Coronary artery (tissue), 2 donors: ENCODE measurements around the gene MBNL2.

Source experiments
- DNase-seq: peaks from one replicate; pipeline ENCODE4 v3.0.0-alpha.2; 2017; ENCODE audit warnings: low spot score
- H3K27ac ChIP-seq, 2 donors: fragments of 200-600 bp; sonication (generic); one replicate each; pipeline ENCODE4 v1.5.1; 2016 to 2019
- H3K4me3 ChIP-seq: fragments of 200-600 bp; sonication (generic); 2 replicates; pipeline ENCODE4 v1.5.1; 2016; ENCODE audit warnings: mild to moderate bottlenecking, moderate library complexity
- TF ChIP-seq, protein P1 (sequence below): fragments of 200-600 bp; sonication (generic); IDR thresholded peaks from one replicate; pipeline ENCODE4 v1.5.1; 2019; ENCODE audit warnings: antibody characterized with exemption

Gene MBNL2

DNA sequence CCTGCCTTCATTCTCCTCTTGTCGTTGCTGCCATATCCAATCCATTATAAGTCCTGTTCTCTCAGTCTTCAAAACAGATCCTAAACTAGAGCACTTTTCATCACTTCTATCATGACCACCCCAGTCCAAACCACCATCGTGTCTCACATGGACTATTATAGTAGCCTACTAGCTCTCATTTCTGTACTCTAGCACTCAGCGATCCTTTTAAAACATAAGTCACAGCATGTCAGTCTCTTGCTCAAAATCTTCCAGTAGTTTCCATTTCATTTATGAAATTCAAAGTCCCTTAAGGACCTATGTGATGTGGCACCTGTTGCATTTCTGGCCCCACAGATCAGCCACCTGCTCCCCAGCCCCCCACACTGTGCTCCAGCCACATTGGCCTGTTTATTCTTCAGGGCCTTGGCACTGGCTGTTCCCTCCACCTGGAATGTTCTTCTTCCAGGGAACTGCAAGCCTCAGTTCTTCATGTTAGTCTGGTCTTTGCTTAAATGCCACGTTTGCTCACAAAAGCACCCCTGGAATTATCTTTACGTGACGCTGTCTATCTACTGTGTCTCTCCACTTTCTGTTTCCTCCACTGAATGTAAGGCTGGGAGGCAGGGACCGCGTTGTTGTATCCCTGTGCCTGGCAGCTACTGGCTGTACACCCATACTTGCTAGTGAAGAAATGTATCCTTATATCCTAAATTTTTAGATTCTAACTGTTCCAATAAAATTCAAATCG is 64.3 kb downstream of the MBNL2 start:
- H3K27ac ChIP-seq, result no peak overlapping the region
- no peak overlapping the region for H3K4me3 ChIP-seq
- TF ChIP-seq, protein P1, sequence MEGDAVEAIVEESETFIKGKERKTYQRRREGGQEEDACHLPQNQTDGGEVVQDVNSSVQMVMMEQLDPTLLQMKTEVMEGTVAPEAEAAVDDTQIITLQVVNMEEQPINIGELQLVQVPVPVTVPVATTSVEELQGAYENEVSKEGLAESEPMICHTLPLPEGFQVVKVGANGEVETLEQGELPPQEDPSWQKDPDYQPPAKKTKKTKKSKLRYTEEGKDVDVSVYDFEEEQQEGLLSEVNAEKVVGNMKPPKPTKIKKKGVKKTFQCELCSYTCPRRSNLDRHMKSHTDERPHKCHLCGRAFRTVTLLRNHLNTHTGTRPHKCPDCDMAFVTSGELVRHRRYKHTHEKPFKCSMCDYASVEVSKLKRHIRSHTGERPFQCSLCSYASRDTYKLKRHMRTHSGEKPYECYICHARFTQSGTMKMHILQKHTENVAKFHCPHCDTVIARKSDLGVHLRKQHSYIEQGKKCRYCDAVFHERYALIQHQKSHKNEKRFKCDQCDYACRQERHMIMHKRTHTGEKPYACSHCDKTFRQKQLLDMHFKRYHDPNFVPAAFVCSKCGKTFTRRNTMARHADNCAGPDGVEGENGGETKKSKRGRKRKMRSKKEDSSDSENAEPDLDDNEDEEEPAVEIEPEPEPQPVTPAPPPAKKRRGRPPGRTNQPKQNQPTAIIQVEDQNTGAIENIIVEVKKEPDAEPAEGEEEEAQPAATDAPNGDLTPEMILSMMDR, result no peak
- no peak for DNase-seq

DNA sequence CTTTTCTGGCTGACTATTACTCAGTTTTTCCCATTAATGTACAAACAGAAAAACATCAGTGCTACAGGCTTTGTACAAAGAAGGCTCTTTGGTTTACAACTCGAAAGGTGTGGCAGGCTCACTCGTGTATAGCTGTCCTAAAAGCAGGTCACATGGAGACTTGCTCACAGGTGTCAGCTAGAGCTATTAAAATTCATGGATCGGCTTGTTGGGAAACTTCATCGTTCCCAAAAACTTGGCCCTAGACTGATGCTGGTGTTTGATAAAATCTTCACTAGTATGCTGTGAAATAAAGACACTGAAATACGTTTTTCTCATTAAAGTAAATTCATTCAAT is 64.9 kb downstream of the MBNL2 start:
- no peak for DNase-seq
- H3K27ac ChIP-seq, result no peak overlapping the region
- H3K4me3 ChIP-seq, result no peak overlapping the region
- TF ChIP-seq, protein P1, result no peak

DNA sequence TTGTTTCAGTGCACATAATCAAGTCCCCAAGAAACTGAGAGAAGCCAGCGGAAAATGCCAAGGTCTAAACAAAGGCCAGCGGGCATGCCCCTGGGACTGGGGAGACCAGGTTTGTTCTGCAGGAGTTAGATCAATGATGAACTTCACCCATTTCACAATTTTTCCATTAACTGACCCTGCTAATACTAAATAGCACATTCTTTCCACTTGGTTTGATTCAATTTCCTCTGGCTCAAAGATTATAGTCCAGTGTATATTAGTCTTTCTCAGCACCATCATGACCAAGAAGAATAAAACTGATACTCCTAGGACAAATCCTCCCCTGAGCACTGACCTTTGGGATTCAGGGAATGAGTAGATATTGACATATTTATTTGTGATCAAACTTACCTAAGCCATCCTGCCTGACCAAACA is 66.4 kb downstream of the MBNL2 start:
- Histone ChIP-seq H3K27ac (no peak overlapping the region), H3K4me3 (no peak overlapping the region)
- TF ChIP-seq, protein P1, result no peak
- no peak for DNase-seq

DNA sequence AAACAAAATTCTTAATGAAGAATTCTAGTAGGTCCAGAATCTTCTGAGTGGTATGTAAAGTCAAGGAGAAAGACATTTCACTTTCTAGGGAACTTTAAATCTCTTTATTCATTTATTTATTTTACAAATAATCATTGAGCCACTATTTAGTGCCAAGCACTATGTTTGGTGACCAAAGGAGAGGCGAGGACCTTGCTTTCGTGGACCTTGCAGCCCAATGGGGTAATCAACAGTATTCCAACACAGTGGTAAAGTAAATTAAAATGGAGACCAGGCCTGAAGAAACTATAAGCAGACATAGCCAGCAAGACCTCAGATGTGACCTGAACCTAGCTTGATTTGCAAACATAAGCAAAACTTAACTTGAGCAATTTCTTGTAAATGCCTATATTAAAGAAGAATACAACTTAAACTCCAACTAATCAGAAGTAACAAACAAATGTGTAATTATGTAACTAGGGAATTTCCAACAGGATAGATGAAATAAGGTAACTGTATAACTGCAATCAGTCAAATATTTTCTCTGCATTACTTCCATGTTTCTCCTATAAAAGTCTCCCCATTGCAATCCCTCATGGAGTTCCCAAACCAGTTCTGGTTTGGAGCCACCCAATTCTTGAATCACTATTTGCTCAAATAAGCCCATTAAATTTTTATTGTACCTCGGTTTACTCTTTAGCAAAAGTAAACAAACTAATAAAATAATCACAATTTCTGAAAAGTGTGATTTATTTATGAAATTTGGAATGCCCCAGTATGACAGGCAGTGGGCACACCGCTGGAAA is 67.6 kb downstream of the MBNL2 start:
- H3K27ac ChIP-seq, result no peak overlapping the region
- TF ChIP-seq, protein P1, result no peak
- no peak for DNase-seq

GRCh38 chr13:97295283-97296182 is 73.4 kb downstream of the MBNL2 start:
- TF ChIP-seq, protein P1, result no peak
- H3K27ac ChIP-seq, result peak overlapping the region in 1 of 2 donors; percentile 9
- no peak for DNase-seq
- H3K4me3 ChIP-seq, result no peak overlapping the region

More for the DNA sequence above, 67.6 kb downstream of the MBNL2 start:
- H3K4me3 ChIP-seq, result no peak overlapping the region

GRCh38 chr13:97296740-97297139 is 74.6 kb downstream of the MBNL2 start:
- no peak for DNase-seq
- Histone ChIP-seq H3K4me3 (no peak overlapping the region), H3K27ac (no peak overlapping the region)
- TF ChIP-seq, protein P1, result no peak
